NCI-H82 treated with DMSO at 0.1 percent for 48 hours (cell line): ENCODE results near the gene COL7A1.

ENCODE experiments used
- DNase-seq: peaks from one replicate; lab custom pipeline; 2025; ENCODE audit not compliant: unreplicated experiment; lab: John Stamatoyannopoulos, UW

The COL7A1 gene

GRCh38 chr3:48592519-48593087, 2.5 kb downstream of the COL7A1 start:
- no peak for DNase-seq

GRCh38 chr3:48591886-48592518, 3.1 kb downstream of the COL7A1 start:
- DNase-seq, result no peak

GRCh38 chr3:48591436-48591835, 3.7 kb downstream of the COL7A1 start:
- DNase-seq, result no peak

GRCh38 chr3:48588230-48588629, 6.9 kb downstream of the COL7A1 start:
- DNase-seq, result no peak

GRCh38 chr3:48587686-48588085, 7.4 kb downstream of the COL7A1 start:
- no peak for DNase-seq

GRCh38 chr3:48585411-48585810, 9.7 kb downstream of the COL7A1 start:
- no peak for DNase-seq

GRCh38 chr3:48584836-48585235, 10.3 kb downstream of the COL7A1 start:
- DNase-seq, result no peak

- no peak for DNase-seq
Observed at GRCh38 chr3:48581621-48582481, 13.3 kb downstream of the COL7A1 start.

GRCh38 chr3:48576647-48577046, 18.5 kb downstream of the COL7A1 start:
- no peak for DNase-seq

- no peak for DNase-seq
Observed at GRCh38 chr3:48575366-48575765, 19.8 kb downstream of the COL7A1 start.

- no peak for DNase-seq
Observed at GRCh38 chr3:48573973-48574585, 21.1 kb downstream of the COL7A1 start.

GRCh38 chr3:48572517-48572916, 22.6 kb downstream of the COL7A1 start:
- no peak for DNase-seq

GRCh38 chr3:48571938-48572337, 23.2 kb downstream of the COL7A1 start:
- no peak for DNase-seq

GRCh38 chr3:48569808-48570450, 25.2 kb downstream of the COL7A1 start:
- DNase-seq, result no peak

GRCh38 chr3:48569400-48569799, 25.7 kb downstream of the COL7A1 start:
- no peak for DNase-seq

- no peak for DNase-seq
Observed at GRCh38 chr3:48568476-48568875, 26.7 kb downstream of the COL7A1 start.

GRCh38 chr3:48567500-48567899, 27.6 kb downstream of the COL7A1 start:
- no peak for DNase-seq

GRCh38 chr3:48567090-48567489, 28.0 kb downstream of the COL7A1 start:
- no peak for DNase-seq

GRCh38 chr3:48566401-48566760, 28.7 kb downstream of the COL7A1 start:
- no peak for DNase-seq

GRCh38 chr3:48565591-48566400, 29.3 kb downstream of the COL7A1 start:
- DNase-seq, result no peak
